Measurements from ENCODE around the gene MERTK.

MERTK gene

GRCh38 chr2:111986116-111986900 is 87.9 kb downstream of the MERTK start:
- Histone ChIP-seq H3K4me1 (ENCODE audit: control insufficient read depth, insufficient read depth, low read length, poor library complexity, severe bottlenecking) (no peaks in the 10 kb centered on the region), H3K27me3 (replicated peaks; ENCODE audit: control insufficient read depth, insufficient read depth, low read length, poor library complexity, severe bottlenecking) (no peaks in the 10 kb centered on the region), H3K27ac (ENCODE audit: insufficient read depth, low read length, poor library complexity, severe bottlenecking) (no peak overlapping the region), H3K4me3 (ENCODE audit: insufficient read depth, low read depth, low read length, poor library complexity, severe bottlenecking) (no peak overlapping the region), H3K36me3 (ENCODE audit: control insufficient read depth, insufficient read depth, low read length) (no peaks in the 10 kb centered on the region), H3K9me3 (ENCODE audit: control insufficient read depth, low read length) (no peaks in the 10 kb centered on the region)
- no peak for DNase-seq

GRCh38 chr2:111990375-111990774 is 92.0 kb downstream of the MERTK start:
- no peak overlapping the region for H3K4me3 ChIP-seq (ENCODE audit: insufficient read depth, low read depth, low read length, poor library complexity, severe bottlenecking)
- DNase-seq: no peak
- no peaks in the 10 kb centered on the region for H3K9me3 ChIP-seq (ENCODE audit: control insufficient read depth, low read length)
- H3K36me3 ChIP-seq (ENCODE audit: control insufficient read depth, insufficient read depth, low read length): no peaks in the 10 kb centered on the region
- H3K4me1 ChIP-seq (ENCODE audit: control insufficient read depth, insufficient read depth, low read length, poor library complexity, severe bottlenecking): no peaks in the 10 kb centered on the region
- H3K27me3 ChIP-seq (replicated peaks; ENCODE audit: control insufficient read depth, insufficient read depth, low read length, poor library complexity, severe bottlenecking): no peaks in the 10 kb centered on the region
- no peak overlapping the region for H3K27ac ChIP-seq (ENCODE audit: insufficient read depth, low read length, poor library complexity, severe bottlenecking)

GRCh38 chr2:111990856-111991255 is 92.4 kb downstream of the MERTK start:
- H3K9me3 ChIP-seq (ENCODE audit: control insufficient read depth, low read length): no peaks in the 10 kb centered on the region
- H3K27me3 ChIP-seq (replicated peaks; ENCODE audit: control insufficient read depth, insufficient read depth, low read length, poor library complexity, severe bottlenecking): no peaks in the 10 kb centered on the region
- DNase-seq: no peak
- no peaks in the 10 kb centered on the region for H3K36me3 ChIP-seq (ENCODE audit: control insufficient read depth, insufficient read depth, low read length)
- no peak overlapping the region for H3K27ac ChIP-seq (ENCODE audit: insufficient read depth, low read length, poor library complexity, severe bottlenecking)
- no peak overlapping the region for H3K4me3 ChIP-seq (ENCODE audit: insufficient read depth, low read depth, low read length, poor library complexity, severe bottlenecking)
- no peaks in the 10 kb centered on the region for H3K4me1 ChIP-seq (ENCODE audit: control insufficient read depth, insufficient read depth, low read length, poor library complexity, severe bottlenecking)

GRCh38 chr2:111994042-111994441 is 95.6 kb downstream of the MERTK start:
- Histone ChIP-seq H3K27ac (ENCODE audit: insufficient read depth, low read length, poor library complexity, severe bottlenecking) (no peak overlapping the region), H3K36me3 (ENCODE audit: control insufficient read depth, insufficient read depth, low read length) (no peaks in the 10 kb centered on the region), H3K9me3 (ENCODE audit: control insufficient read depth, low read length) (no peaks in the 10 kb centered on the region), H3K4me3 (ENCODE audit: insufficient read depth, low read depth, low read length, poor library complexity, severe bottlenecking) (no peak overlapping the region), H3K4me1 (ENCODE audit: control insufficient read depth, insufficient read depth, low read length, poor library complexity, severe bottlenecking) (no peaks in the 10 kb centered on the region), H3K27me3 (replicated peaks; ENCODE audit: control insufficient read depth, insufficient read depth, low read length, poor library complexity, severe bottlenecking) (no peaks in the 10 kb centered on the region)
- DNase-seq: no peak

- Histone ChIP-seq H3K4me3 (ENCODE audit: insufficient read depth, low read depth, low read length, poor library complexity, severe bottlenecking) (no peak overlapping the region), H3K9me3 (ENCODE audit: control insufficient read depth, low read length) (no peaks in the 10 kb centered on the region)
Measured at GRCh38 chr2:111995148-111995547, 96.7 kb downstream of the MERTK start.

GRCh38 chr2:111999809-112000208 is 101.4 kb downstream of the MERTK start:
- no peaks in the 10 kb centered on the region for H3K36me3 ChIP-seq (ENCODE audit: control insufficient read depth, insufficient read depth, low read length)
- no peaks in the 10 kb centered on the region for H3K4me1 ChIP-seq (ENCODE audit: control insufficient read depth, insufficient read depth, low read length, poor library complexity, severe bottlenecking)
- H3K4me3 ChIP-seq (ENCODE audit: insufficient read depth, low read depth, low read length, poor library complexity, severe bottlenecking): no peak overlapping the region
- H3K27ac ChIP-seq (ENCODE audit: insufficient read depth, low read length, poor library complexity, severe bottlenecking): no peak overlapping the region
- no peaks in the 10 kb centered on the region for H3K9me3 ChIP-seq (ENCODE audit: control insufficient read depth, low read length)
- no peak for DNase-seq
- H3K27me3 ChIP-seq (replicated peaks; ENCODE audit: control insufficient read depth, insufficient read depth, low read length, poor library complexity, severe bottlenecking): no peaks in the 10 kb centered on the region

More at GRCh38 chr2:111995148-111995547, 96.7 kb downstream of the MERTK start:
- Histone ChIP-seq H3K4me1 (ENCODE audit: control insufficient read depth, insufficient read depth, low read length, poor library complexity, severe bottlenecking) (no peaks in the 10 kb centered on the region), H3K27ac (ENCODE audit: insufficient read depth, low read length, poor library complexity, severe bottlenecking) (no peak overlapping the region), H3K27me3 (replicated peaks; ENCODE audit: control insufficient read depth, insufficient read depth, low read length, poor library complexity, severe bottlenecking) (no peaks in the 10 kb centered on the region), H3K36me3 (ENCODE audit: control insufficient read depth, insufficient read depth, low read length) (no peaks in the 10 kb centered on the region)
- no peak for DNase-seq

GRCh38 chr2:112000399-112001135 is 102.2 kb downstream of the MERTK start:
- H3K9me3 ChIP-seq (ENCODE audit: control insufficient read depth, low read length): no peaks in the 10 kb centered on the region
- no peaks in the 10 kb centered on the region for H3K27me3 ChIP-seq (replicated peaks; ENCODE audit: control insufficient read depth, insufficient read depth, low read length, poor library complexity, severe bottlenecking)
- H3K4me1 ChIP-seq (ENCODE audit: control insufficient read depth, insufficient read depth, low read length, poor library complexity, severe bottlenecking): no peaks in the 10 kb centered on the region
- no peak overlapping the region for H3K4me3 ChIP-seq (ENCODE audit: insufficient read depth, low read depth, low read length, poor library complexity, severe bottlenecking)
- no peak for DNase-seq
- no peaks in the 10 kb centered on the region for H3K36me3 ChIP-seq (ENCODE audit: control insufficient read depth, insufficient read depth, low read length)
- H3K27ac ChIP-seq (ENCODE audit: insufficient read depth, low read length, poor library complexity, severe bottlenecking): no peak overlapping the region

GRCh38 chr2:112001136-112001715 is 102.8 kb downstream of the MERTK start:
- Histone ChIP-seq H3K4me3 (ENCODE audit: insufficient read depth, low read depth, low read length, poor library complexity, severe bottlenecking) (no peak overlapping the region), H3K27me3 (replicated peaks; ENCODE audit: control insufficient read depth, insufficient read depth, low read length, poor library complexity, severe bottlenecking) (no peaks in the 10 kb centered on the region), H3K9me3 (ENCODE audit: control insufficient read depth, low read length) (no peaks in the 10 kb centered on the region), H3K4me1 (ENCODE audit: control insufficient read depth, insufficient read depth, low read length, poor library complexity, severe bottlenecking) (no peaks in the 10 kb centered on the region), H3K36me3 (ENCODE audit: control insufficient read depth, insufficient read depth, low read length) (no peaks in the 10 kb centered on the region), H3K27ac (ENCODE audit: insufficient read depth, low read length, poor library complexity, severe bottlenecking) (no peak overlapping the region)
- no peak for DNase-seq

- Histone ChIP-seq H3K4me1 (ENCODE audit: control insufficient read depth, insufficient read depth, low read length, poor library complexity, severe bottlenecking) (no peaks in the 10 kb centered on the region), H3K36me3 (ENCODE audit: control insufficient read depth, insufficient read depth, low read length) (no peaks in the 10 kb centered on the region), H3K4me3 (ENCODE audit: insufficient read depth, low read depth, low read length, poor library complexity, severe bottlenecking) (no peak overlapping the region), H3K27me3 (replicated peaks; ENCODE audit: control insufficient read depth, insufficient read depth, low read length, poor library complexity, severe bottlenecking) (no peaks in the 10 kb centered on the region), H3K27ac (ENCODE audit: insufficient read depth, low read length, poor library complexity, severe bottlenecking) (no peak overlapping the region), H3K9me3 (ENCODE audit: control insufficient read depth, low read length) (no peaks in the 10 kb centered on the region)
- DNase-seq: no peak
Measured at GRCh38 chr2:112001942-112002341, 103.5 kb downstream of the MERTK start.
